IPS DF 6.9 (cell line): ENCODE data around the gene GLI3.

Experiments used
- DNase-seq: peaks from one replicate; pipeline ENCODE4 v3.0.0-alpha.2; 2013; ENCODE audit warnings: low read depth, low spot score
- H3K27ac ChIP-seq: one replicate; pipeline ENCODE4 v1.5.1; 2013; ENCODE audit warnings: low read length, control low read depth
- H3K27me3 ChIP-seq: 2 replicates; pipeline ENCODE4 v1.6.1; 2013; ENCODE audit warnings: mild to moderate bottlenecking, low read length; ENCODE audit not compliant: control insufficient read depth, insufficient read depth
- H3K36me3 ChIP-seq: 2 replicates; pipeline ENCODE4 v1.6.1; 2013; ENCODE audit warnings: low read length; ENCODE audit not compliant: control insufficient read depth, insufficient read depth
- H3K4me1 ChIP-seq: 2 replicates; pipeline ENCODE4 v1.6.1; 2013; ENCODE audit warnings: low read length; ENCODE audit not compliant: control insufficient read depth, insufficient read depth
- H3K4me3 ChIP-seq: 2 replicates; pipeline ENCODE4 v1.5.1; 2013; ENCODE audit warnings: mild to moderate bottlenecking, low read length
- H3K9me3 ChIP-seq: 2 replicates; pipeline ENCODE4 v1.6.1; 2013; ENCODE audit warnings: low read length, inconsistent platforms; ENCODE audit not compliant: control insufficient read depth, insufficient read depth
- WGBS: extraction: QIAGEN DNeasy Blood & Tissue Kit; methylation state at CpG from one replicate; pipeline ENCODE4 v1.1.7; 2013; ENCODE audit warnings: mixed read lengths, missing lambda C conversion rate; ENCODE audit not compliant: insufficient read length, insufficient coverage; 5-methylcytosine and 5-hydroxymethylcytosine counted together

The GLI3 gene

DNA sequence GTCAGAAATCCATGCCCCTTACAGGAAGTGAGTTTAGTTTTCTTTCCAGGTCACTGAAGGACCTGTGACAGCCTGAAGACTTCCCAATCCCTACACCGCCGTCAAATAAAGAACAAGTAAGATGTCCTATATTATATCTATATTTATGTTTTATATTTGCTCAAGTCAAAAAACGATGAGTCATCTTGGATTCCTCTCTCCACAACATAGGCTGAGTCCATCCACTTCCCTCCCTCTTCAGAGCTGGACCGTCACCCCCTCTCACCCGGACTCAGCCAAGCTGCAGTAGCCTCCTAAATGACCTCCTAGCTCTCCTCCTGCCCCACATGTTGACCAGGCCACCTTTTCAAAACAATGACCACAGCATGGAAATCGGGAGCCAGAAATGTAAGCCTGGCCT lies 53.5 kb downstream of the GLI3 start:
- WGBS = no CpG with 5 or more reads among the region's 6 CpGs
- no peak for DNase-seq

DNA sequence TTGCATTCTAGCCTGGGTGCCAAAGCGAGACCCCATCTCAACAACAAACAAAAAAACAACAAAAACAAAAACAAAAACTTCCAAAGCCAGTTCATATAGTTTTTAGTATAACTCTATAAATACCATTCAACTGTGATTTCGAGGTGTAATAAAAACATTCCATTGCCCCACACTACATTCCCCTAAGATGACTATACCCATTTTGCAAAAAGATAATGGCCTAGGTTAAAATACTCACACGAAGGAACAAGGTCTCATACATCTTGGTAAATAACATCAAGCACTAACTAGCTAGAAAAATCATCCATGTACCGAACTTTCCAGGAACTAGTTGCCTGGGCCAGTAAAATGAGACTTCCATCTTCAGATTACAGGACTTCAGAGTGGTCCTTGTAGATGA lies 55.4 kb downstream of the GLI3 start:
- H3K9me3 ChIP-seq = no peaks in the 10 kb centered on the region
- no peak overlapping the region for H3K27ac ChIP-seq
- no CpG with 5 or more reads among the region's 4 CpGs for WGBS
- no peaks in the 10 kb centered on the region for H3K27me3 ChIP-seq
- H3K36me3 ChIP-seq = no peaks in the 10 kb centered on the region
- no peaks in the 10 kb centered on the region for H3K4me1 ChIP-seq
- DNase-seq = no peak
- no peak overlapping the region for H3K4me3 ChIP-seq

More for the DNA sequence above, 53.5 kb downstream of the GLI3 start:
- Histone ChIP-seq H3K27ac (no peak overlapping the region), H3K27me3 (no peaks in the 10 kb centered on the region), H3K4me1 (no peaks in the 10 kb centered on the region), H3K36me3 (no peaks in the 10 kb centered on the region), H3K4me3 (no peak overlapping the region), H3K9me3 (no peaks in the 10 kb centered on the region)

DNA sequence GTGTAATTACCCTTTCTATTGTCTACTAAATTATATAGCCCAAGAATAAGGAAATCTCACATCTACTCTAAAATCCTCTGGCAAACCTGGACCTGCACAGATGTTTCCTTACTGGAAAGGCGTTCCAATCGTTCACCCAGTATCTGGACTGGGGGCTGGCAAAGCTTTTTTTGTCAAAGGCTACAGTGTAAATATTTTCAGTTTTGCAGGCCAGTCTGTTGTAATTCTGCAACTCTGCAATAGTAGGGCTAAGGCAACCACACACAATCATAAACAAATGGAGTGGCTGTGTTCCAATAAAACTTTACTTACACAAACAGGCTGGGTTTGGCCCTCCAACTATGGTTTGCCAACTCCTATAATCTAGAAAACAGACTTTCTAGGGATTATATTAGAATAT lies 56.2 kb downstream of the GLI3 start:
- no peaks in the 10 kb centered on the region for H3K4me1 ChIP-seq
- H3K27me3 ChIP-seq = no peaks in the 10 kb centered on the region
- no peaks in the 10 kb centered on the region for H3K9me3 ChIP-seq
- no peaks in the 10 kb centered on the region for H3K36me3 ChIP-seq
- no CpG with 5 or more reads among the region's 2 CpGs for WGBS
- no peak overlapping the region for H3K27ac ChIP-seq
- no peak overlapping the region for H3K4me3 ChIP-seq
- no peak for DNase-seq

DNA sequence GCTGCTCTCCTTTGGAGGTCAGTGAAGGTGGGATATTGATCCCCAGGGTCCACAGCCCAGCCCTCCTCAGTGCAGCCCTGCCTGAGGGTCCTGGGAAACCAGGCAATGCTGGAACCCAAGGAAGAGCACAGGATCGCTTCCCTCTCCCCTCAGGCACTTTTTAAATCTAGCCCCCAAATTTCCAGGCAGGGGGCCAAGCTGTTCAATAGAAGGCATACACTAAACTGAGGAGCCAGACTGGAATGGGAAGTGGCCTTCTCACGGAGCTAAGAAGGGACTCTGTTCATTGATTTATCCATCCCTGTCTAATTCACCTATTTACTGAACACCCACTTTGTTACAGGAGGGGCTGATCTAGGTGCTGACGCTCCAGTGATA lies 60.3 kb downstream of the GLI3 start:
- H3K4me1 ChIP-seq = no peaks in the 10 kb centered on the region
- no peaks in the 10 kb centered on the region for H3K27me3 ChIP-seq
- H3K36me3 ChIP-seq = no peaks in the 10 kb centered on the region
- H3K9me3 ChIP-seq = no peaks in the 10 kb centered on the region
- no peak overlapping the region for H3K27ac ChIP-seq
- DNase-seq = no peak
- no CpG with 5 or more reads among the region's 3 CpGs for WGBS
- H3K4me3 ChIP-seq = no peak overlapping the region

DNA sequence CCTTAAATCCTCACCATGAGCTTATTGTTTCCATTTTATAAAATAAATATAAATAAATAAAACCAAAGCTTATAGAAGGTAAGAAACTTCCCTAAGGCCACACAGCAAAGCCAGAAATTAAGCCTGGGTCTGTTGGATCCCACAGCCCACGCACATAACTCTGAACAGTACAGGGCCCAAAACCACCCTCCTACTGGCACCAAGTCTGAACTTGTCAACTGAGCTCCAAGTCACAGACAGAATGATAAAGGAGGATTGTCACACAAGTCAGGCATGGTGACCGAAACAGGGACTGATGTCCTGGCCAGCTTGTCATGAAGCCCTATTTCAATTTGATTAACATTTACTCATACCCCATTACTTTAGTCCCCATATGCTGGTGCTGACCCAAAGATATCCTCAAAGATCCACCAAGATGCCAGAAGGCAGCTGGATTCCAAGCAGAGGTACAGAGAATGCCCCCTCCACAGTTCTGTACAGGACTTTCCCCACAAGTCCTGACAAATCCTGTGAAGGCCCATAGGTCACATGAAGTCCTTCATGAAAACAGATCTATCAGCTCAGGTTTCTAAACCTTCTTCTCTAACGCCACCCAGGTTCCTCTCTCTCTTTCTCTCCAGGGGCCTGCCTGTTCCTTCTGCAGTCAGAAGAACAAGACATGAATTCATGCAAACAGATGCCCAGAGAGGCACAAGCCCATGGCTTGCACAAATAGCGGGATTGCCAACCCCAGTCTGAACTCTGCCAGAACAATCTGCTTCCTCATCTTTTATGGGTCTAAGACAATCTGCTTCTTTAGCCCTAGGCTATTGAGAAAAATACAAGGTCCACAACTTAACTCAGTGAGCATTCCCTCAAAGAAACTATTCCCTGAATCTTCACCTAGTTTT lies 60.9 kb downstream of the GLI3 start:
- DNase-seq = no peak
- no CpG with 5 or more reads among the region's 4 CpGs for WGBS
- H3K27me3 ChIP-seq = no peaks in the 10 kb centered on the region

DNA sequence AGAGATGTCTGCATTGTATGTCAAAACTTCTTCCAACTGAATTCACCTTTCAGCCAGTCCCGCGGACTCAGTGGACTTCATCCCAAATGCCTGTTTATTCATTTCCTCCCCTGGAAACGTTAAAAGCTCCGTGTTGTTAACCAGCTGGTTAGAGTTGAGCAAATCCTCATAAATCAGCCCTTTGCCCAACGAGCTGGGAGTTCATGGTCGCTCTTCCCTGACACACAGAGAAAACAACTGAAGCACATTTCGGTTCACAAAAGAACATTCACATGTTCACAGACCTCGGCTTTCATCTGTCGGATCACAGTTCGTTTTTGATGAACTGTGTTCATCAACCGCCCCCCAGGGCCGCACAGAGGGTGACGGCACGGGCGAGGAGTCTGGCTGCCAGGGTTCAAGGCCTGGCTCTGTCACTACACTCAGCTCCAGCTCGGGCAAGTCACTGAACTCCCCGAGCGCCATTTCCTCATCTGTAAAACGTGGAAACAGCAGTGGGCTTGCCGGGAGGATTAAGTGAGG lies 62.6 kb downstream of the GLI3 start:
- H3K4me3 ChIP-seq = no peak overlapping the region
- WGBS = no CpG with 5 or more reads among the region's 20 CpGs
- no peak overlapping the region for H3K27ac ChIP-seq
- no peaks in the 10 kb centered on the region for H3K9me3 ChIP-seq
- H3K4me1 ChIP-seq = no peaks in the 10 kb centered on the region
- H3K36me3 ChIP-seq = no peaks in the 10 kb centered on the region
- no peaks in the 10 kb centered on the region for H3K27me3 ChIP-seq
- no peak for DNase-seq

More for the DNA sequence above, 60.9 kb downstream of the GLI3 start:
- H3K4me1 ChIP-seq = no peaks in the 10 kb centered on the region
- H3K27ac ChIP-seq = no peak overlapping the region
- H3K9me3 ChIP-seq = no peaks in the 10 kb centered on the region
- H3K36me3 ChIP-seq = no peaks in the 10 kb centered on the region
- H3K4me3 ChIP-seq = no peak overlapping the region

DNA sequence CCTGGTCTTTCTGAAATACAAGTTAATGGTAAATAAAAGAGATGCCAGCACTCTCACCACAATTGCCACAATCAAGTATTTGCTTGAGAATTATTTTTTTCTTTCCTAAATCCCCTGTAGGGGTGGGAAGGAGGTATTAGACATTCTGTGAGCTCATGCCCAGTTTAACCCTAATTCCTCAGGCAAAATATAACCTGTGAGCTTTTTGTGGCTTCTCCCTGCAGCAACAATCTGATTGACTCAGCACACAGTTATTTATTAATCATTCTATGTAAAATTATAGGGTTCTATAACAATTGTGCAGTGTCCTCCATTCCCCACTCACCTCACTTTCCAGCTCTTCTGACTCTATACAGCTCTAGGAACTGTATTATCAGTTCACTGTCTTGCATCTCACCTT lies 66.3 kb downstream of the GLI3 start:
- no peak overlapping the region for H3K27ac ChIP-seq
- no peaks in the 10 kb centered on the region for H3K4me1 ChIP-seq
- H3K36me3 ChIP-seq = no peaks in the 10 kb centered on the region
- H3K4me3 ChIP-seq = no peak overlapping the region
- no peak for DNase-seq
- H3K9me3 ChIP-seq = no peaks in the 10 kb centered on the region
- H3K27me3 ChIP-seq = no peaks in the 10 kb centered on the region

DNA sequence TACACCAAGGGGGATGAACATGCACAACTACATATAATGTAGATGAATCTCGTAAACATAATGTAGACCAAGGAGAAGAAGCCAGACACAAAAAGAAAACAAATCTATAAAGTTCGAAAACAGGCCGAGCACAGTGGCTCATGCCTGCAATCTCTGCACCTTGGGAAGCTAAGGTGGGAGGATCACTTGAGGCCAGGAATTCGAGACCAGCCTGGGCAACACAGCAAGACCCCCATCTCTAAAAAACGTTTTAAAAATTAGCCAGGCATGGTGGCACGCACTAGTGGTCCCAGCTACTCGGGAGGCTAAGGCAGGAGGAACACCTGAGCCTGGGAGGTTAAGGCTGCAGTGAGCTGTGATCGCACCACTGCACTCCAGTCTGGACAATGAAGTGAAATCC lies 68.5 kb downstream of the GLI3 start:
- Histone ChIP-seq H3K9me3 (no peaks in the 10 kb centered on the region), H3K27me3 (no peaks in the 10 kb centered on the region), H3K36me3 (no peaks in the 10 kb centered on the region), H3K4me3 (no peak overlapping the region), H3K4me1 (no peaks in the 10 kb centered on the region), H3K27ac (no peak overlapping the region)
- no CpG with 5 or more reads among the region's 8 CpGs for WGBS
- DNase-seq = no peak

DNA sequence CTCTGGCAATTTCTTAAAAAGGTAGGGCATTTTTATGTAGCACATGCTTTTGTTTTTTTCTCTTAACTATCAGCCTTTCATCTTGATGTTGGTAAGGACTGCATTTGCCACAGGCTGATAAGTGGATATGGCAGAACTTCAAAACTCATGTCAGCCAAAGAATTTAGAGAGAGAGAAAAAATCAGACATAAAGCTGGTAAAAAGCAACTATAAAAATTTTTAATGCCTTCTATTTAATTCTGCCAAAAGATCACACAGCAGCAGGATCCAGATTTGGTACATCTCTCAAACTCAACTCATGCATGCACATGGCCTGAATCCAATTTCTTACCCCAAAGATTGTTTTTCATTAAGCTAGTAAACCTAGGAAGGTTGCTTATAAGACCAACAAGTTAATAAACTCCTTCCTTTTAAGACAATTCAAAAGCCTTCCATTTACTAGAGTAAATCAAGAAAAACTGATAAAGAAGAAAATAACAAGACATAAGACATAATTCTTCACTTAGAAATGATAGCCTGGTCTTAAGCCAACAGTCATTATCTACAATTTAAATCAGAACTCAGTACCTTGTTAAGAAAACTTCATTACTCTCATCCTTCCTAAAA lies 69.3 kb downstream of the GLI3 start:
- no peak overlapping the region for H3K27ac ChIP-seq
- H3K9me3 ChIP-seq = no peaks in the 10 kb centered on the region

DNA sequence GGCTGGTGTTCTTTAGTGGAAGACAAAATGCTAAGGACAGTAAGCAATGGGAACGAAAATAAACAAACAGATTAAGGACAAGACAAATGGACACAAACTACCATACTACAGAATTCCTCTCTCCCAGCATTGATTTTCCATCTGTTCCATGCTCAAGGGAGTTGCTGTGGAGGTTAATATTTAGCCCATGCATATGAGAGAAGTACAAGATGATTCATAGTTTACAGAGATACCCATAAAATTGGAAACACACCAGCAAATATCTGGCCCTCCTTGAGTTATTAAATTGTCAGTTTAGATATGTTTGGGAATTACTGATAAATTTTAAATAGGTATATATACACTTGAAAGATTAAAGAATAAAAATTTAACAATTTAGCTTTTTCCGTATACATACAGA lies 69.8 kb downstream of the GLI3 start:
- no peak overlapping the region for H3K4me3 ChIP-seq
- H3K36me3 ChIP-seq = no peaks in the 10 kb centered on the region
- no peaks in the 10 kb centered on the region for H3K27me3 ChIP-seq
- no peak overlapping the region for H3K27ac ChIP-seq
- no peaks in the 10 kb centered on the region for H3K4me1 ChIP-seq
- no CpG with 5 or more reads among the region's 2 CpGs for WGBS
- DNase-seq = no peak
- H3K9me3 ChIP-seq = no peaks in the 10 kb centered on the region

More for the DNA sequence above, 69.3 kb downstream of the GLI3 start:
- no peaks in the 10 kb centered on the region for H3K27me3 ChIP-seq
- H3K4me3 ChIP-seq = no peak overlapping the region
- H3K36me3 ChIP-seq = no peaks in the 10 kb centered on the region
- H3K4me1 ChIP-seq = no peaks in the 10 kb centered on the region
- no peak for DNase-seq
